C4-2B (cell line): ENCODE data around the gene PCF11.
A peak's percentile ranks its signal among the peaks of the same experiment; 100 is the strongest.

ENCODE experiments used
- H3K27ac ChIP-seq: fragments of 450-650 bp; 2 replicates; pipeline ENCODE4 v1.5.1; 2017
- ZFX ChIP-seq: fragments of 450-650 bp; IDR thresholded peaks from 2 replicates; pipeline ENCODE4 v1.6.1; 2017
- TF ChIP-seq, protein P1 (sequence below): fragments of 450-650 bp; conservative IDR thresholded peaks from 2 replicates; pipeline ENCODE4 v1.5.1; 2017; ENCODE audit warnings: mild to moderate bottlenecking

PCF11 gene, protein sequence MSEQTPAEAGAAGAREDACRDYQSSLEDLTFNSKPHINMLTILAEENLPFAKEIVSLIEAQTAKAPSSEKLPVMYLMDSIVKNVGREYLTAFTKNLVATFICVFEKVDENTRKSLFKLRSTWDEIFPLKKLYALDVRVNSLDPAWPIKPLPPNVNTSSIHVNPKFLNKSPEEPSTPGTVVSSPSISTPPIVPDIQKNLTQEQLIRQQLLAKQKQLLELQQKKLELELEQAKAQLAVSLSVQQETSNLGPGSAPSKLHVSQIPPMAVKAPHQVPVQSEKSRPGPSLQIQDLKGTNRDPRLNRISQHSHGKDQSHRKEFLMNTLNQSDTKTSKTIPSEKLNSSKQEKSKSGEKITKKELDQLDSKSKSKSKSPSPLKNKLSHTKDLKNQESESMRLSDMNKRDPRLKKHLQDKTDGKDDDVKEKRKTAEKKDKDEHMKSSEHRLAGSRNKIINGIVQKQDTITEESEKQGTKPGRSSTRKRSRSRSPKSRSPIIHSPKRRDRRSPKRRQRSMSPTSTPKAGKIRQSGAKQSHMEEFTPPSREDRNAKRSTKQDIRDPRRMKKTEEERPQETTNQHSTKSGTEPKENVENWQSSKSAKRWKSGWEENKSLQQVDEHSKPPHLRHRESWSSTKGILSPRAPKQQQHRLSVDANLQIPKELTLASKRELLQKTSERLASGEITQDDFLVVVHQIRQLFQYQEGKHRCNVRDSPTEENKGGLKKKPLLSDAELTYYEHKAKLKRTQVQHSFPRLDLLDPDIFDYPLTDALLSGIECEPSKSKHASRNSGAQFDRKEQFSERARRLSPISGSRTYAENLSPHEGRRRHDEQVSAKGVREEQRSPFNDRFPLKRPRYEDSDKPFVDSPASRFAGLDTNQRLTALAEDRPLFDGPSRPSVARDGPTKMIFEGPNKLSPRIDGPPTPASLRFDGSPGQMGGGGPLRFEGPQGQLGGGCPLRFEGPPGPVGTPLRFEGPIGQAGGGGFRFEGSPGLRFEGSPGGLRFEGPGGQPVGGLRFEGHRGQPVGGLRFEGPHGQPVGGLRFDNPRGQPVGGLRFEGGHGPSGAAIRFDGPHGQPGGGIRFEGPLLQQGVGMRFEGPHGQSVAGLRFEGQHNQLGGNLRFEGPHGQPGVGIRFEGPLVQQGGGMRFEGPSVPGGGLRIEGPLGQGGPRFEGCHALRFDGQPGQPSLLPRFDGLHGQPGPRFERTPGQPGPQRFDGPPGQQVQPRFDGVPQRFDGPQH (N-terminal part only)

DNA sequence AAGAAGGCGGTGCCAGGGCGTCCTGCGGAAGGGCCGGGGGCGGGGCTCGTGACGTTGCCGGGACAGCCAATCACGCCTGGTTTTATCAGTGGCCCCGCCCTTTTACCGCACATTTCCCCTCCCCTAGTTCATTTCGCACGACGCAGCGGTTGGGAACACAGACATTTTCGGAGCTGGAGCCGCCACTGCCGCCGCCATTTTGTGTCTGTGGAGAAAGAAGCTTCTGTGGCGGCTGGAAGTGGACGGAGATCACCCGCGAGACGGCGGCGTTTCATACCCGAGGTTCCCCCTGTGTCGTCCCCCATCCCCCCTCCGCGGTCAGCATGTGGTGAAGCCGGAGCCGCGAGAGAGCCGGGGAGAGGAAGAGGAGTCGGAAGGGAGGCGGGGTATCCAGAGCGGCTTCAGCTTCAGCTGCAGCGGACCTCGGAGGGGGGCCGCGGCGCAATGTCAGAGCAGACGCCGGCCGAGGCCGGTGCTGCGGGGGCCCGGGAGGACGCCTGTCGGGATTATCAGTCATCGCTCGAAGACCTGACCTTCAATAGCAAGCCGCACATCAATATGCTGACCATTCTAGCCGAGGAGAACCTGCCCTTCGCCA, at the start of gene PCF11:
PCF11 (plus strand) TSS at position 136 of the 598 bp plus-strand sequence; CDS start at position 445, 309 bp downstream.
- no peak for TF ChIP-seq ZFX
- TF ChIP-seq, protein P1, sequence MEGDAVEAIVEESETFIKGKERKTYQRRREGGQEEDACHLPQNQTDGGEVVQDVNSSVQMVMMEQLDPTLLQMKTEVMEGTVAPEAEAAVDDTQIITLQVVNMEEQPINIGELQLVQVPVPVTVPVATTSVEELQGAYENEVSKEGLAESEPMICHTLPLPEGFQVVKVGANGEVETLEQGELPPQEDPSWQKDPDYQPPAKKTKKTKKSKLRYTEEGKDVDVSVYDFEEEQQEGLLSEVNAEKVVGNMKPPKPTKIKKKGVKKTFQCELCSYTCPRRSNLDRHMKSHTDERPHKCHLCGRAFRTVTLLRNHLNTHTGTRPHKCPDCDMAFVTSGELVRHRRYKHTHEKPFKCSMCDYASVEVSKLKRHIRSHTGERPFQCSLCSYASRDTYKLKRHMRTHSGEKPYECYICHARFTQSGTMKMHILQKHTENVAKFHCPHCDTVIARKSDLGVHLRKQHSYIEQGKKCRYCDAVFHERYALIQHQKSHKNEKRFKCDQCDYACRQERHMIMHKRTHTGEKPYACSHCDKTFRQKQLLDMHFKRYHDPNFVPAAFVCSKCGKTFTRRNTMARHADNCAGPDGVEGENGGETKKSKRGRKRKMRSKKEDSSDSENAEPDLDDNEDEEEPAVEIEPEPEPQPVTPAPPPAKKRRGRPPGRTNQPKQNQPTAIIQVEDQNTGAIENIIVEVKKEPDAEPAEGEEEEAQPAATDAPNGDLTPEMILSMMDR: no peak
- peak within 1 kb of the TSS; percentile 98 for H3K27ac ChIP-seq

DNA sequence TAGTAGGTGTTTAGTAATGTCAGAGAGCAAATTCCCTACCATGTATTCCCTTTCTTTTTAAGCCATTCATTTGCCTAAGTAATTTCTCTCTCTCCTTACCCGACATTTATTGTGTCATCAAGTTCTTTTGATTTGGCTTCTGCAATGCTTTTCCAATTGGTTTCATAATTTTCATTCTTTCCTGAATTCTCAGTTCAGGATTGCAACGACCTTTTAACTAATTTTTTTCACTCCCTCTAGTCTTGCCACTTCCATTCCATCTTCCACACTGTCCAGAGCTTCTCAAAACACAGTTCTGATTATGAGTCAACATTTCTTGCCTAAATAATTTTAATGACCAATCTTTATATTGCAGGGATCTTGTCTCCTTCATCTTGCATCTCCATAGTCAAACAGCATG, 44.0 kb upstream of the PCF11 start:
- TF ChIP-seq, protein P1: no peak
- no peak for TF ChIP-seq ZFX
- no peak overlapping the region for H3K27ac ChIP-seq

DNA sequence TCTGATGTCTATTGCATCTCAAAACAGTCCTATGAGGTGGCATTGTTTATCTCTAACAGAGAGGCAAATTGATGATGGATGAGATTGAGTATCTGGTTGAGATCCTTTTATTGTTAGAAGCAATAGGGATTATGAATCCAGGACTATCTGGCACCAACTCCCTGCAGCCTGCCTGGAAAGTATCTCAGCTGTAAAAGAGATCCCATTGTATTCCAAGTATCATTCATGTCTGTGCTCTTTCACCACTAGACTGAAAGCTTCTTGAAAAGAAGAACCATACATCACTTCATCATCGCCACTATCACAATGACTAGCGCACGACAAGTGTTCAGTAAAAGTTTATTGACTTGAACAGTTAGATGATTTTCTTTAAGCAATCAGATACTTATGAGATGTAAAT, 41.9 kb upstream of the PCF11 start:
- H3K27ac ChIP-seq: no peak overlapping the region
- no peak for TF ChIP-seq ZFX
- TF ChIP-seq, protein P1: no peak

DNA sequence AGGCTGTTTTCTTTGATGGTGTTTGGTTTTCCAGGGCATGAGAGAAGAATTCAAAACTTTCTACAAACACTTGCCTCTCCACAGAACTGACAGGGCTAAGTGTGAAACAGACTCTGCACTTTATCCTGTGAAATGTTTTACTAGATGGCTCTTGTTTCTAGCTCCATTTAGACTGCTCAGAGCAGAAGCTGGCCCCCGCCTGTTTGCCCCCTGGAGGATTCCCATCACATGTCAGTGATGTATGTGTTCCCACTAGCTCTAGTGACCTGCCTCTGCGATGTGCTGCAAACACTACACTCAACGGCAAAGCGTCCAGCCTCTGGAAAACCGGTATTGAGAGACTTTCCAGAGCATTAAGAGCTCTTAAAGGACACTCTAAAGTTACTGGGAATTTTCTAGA, 41.4 kb upstream of the PCF11 start:
- TF ChIP-seq ZFX: no peak
- TF ChIP-seq, protein P1: no peak
- H3K27ac ChIP-seq: no peak overlapping the region

DNA sequence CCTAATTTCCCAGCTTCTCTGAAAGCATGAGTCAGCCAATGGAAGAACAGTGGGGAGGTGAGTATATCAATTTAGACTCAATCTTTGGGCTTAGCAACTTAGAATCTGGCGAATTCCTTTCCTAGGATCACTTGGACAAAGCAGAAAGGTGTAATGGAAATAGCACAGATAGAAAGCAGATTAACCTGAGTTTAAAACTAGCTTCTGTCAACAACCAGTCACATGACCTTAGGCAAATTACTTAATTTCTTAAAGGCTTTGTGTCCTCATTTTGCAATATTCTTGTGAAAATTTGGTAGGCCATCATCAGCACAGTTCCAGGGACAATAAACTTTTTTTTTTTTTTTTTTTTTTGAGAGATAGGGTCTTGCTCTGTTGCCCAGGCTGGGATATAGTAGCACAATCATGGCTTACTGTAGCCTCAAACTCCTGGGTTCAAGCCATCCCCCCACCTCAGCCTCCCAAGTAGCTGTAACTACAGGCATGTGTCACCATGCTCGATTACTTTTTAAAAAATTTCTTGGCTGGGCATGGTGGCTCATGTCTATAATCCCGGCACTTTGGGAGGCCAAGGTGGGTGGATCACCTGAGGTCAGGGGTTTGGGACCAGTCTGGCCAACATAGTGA, 40.8 kb upstream of the PCF11 start:
- H3K27ac ChIP-seq: no peak overlapping the region
- TF ChIP-seq, protein P1: no peak

DNA sequence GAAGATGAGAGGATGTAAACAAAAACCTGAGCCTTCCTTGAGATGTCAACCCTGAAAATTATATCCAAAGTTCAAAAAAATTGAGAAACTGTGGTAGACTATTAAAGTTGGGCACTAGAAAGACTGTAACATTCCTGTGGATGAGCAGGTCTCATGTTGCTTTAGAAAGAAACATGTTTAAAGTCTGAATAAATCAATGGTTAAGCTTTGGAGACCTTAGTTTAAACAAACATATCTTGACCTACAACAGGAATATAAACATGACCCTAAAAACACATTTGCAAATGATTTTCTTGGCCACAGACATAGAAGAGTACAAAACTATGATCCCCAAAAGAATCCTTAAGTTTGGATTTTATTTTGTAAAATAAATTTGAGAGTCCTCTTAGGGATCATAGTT, 38.1 kb upstream of the PCF11 start:
- H3K27ac ChIP-seq: no peak overlapping the region
- TF ChIP-seq, protein P1: no peak
- no peak for TF ChIP-seq ZFX
